Neutrophil (primary cell): ENCODE data around the gene TAF12.

ENCODE experiments used
- H3K27ac ChIP-seq: fragments of 200-600 bp; sonication (generic); 2 replicates; pipeline ENCODE4 v1.5.1; 2016; ENCODE audit warnings: mild to moderate bottlenecking, moderate library complexity
- H3K27me3 ChIP-seq: fragments of 200-600 bp; sonication (generic); 2 replicates; pipeline ENCODE4 v1.6.0; 2016; ENCODE audit warnings: mild to moderate bottlenecking
- H3K36me3 ChIP-seq: fragments of 200-600 bp; sonication (generic); 2 replicates; pipeline ENCODE4 v1.5.1; 2017
- H3K4me1 ChIP-seq, 2 experiments: fragments of 200-600 bp in 1 of 2; sonication (generic) in 1 of 2; 1 replicate in 1 of 2; 2 replicates in 1 of 2; pipeline versions ENCODE4 v1.5.1 to v1.6.1; 2013 to 2016; ENCODE audit warnings: low read depth in 1 of 2, low read length in 1 of 2, mild to moderate bottlenecking in 1 of 2, moderate library complexity in 1 of 2; ENCODE audit not compliant: control insufficient read depth in 1 of 2, insufficient read depth in 1 of 2
- H3K4me3 ChIP-seq, 2 experiments: fragments of 200-600 bp in 1 of 2; sonication (generic) in 1 of 2; 1 replicate in 1 of 2; 2 replicates in 1 of 2; pipeline ENCODE4 v1.5.1; 2013 to 2016; ENCODE audit warnings: low read depth in 1 of 2, low read length in 1 of 2, mild to moderate bottlenecking in 1 of 2, moderate library complexity in 1 of 2
- H3K9me3 ChIP-seq: fragments of 200-600 bp; sonication (generic); 2 replicates; pipeline ENCODE4 v1.5.1; 2016
- TF ChIP-seq, protein P1 (sequence below): fragments of 200-600 bp; sonication (generic); IDR thresholded peaks from 2 replicates; pipeline ENCODE4 v1.5.1; 2016; ENCODE audit warnings: antibody characterized with exemption

The TAF12 gene

DNA sequence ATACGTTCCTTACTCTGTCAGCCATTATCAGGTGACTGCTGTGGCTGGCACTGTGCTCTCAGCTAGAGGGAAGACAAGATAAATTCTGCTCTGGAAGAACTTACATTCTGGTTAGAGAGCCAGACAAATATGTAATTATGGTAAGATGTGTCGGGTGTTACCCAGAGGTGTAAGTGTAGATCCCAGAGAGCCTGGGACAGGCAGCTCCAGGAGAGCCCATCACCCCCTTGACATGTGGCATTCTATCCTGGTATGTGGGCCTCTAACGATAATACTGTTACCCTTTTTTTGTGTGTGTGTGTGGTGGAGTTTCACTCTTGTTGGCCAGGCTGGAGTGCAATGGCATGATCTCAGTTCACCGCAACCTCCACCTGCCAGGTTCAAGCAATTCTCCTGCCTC, 71.0 kb downstream of the TAF12 start:
- H3K9me3 ChIP-seq: no peaks in the 10 kb centered on the region
- no peaks in the 10 kb centered on the region for H3K4me1 ChIP-seq
- no peaks in the 10 kb centered on the region for H3K27me3 ChIP-seq
- H3K27ac ChIP-seq: no peak overlapping the region
- no peak overlapping the region for H3K4me3 ChIP-seq
- H3K36me3 ChIP-seq: peaks cover 87% of the 10 kb centered on the region
- TF ChIP-seq, protein P1, sequence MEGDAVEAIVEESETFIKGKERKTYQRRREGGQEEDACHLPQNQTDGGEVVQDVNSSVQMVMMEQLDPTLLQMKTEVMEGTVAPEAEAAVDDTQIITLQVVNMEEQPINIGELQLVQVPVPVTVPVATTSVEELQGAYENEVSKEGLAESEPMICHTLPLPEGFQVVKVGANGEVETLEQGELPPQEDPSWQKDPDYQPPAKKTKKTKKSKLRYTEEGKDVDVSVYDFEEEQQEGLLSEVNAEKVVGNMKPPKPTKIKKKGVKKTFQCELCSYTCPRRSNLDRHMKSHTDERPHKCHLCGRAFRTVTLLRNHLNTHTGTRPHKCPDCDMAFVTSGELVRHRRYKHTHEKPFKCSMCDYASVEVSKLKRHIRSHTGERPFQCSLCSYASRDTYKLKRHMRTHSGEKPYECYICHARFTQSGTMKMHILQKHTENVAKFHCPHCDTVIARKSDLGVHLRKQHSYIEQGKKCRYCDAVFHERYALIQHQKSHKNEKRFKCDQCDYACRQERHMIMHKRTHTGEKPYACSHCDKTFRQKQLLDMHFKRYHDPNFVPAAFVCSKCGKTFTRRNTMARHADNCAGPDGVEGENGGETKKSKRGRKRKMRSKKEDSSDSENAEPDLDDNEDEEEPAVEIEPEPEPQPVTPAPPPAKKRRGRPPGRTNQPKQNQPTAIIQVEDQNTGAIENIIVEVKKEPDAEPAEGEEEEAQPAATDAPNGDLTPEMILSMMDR: no peak

DNA sequence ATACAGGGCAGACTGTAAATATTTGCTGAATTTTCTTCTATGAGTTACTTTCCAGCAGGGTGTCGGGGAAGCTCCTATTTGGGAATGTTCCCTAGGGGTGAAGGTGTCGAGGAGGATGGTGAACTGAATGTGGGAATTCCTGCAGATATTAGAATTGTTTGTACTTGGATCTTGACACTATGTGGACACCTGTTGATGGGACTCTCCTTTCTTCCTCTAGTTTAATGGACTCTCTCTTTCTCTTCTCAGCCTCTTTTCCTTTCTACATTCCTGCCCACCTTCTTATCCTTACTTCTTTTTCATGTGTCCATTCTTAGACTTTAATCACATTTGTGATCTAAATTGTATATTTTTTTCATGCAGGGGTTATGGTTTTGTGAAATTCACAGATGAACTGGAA, 75.9 kb downstream of the TAF12 start:
- TF ChIP-seq, protein P1: no peak
- no peaks in the 10 kb centered on the region for H3K4me1 ChIP-seq
- H3K27ac ChIP-seq: no peak overlapping the region
- H3K27me3 ChIP-seq: no peaks in the 10 kb centered on the region
- peaks cover 94% of the 10 kb centered on the region for H3K36me3 ChIP-seq
- H3K9me3 ChIP-seq: no peaks in the 10 kb centered on the region
- H3K4me3 ChIP-seq: no peak overlapping the region

DNA sequence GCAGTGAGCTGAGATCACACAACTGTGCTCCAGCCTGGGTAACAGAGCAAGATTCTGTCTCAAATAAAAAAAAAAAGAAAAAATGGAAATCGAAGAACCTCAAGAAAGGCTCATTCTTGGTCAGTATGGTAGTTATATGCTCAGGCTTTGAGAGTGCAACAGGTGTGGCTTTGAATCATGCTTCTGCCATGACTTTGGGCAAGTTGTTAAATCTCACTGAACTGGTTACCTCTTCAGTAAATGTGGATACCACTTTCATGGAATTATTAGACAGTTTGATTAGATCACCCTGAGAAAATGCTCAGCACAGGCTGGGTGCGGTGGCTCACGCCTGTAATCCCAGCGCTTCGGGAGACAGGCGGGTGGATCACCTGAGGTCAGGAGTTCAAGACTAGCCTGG, 77.1 kb downstream of the TAF12 start:
- TF ChIP-seq, protein P1: no peak
- Histone ChIP-seq H3K9me3 (no peaks in the 10 kb centered on the region), H3K4me1 (no peaks in the 10 kb centered on the region), H3K36me3 (peaks cover 94% of the 10 kb centered on the region), H3K27me3 (no peaks in the 10 kb centered on the region), H3K4me3 (no peak overlapping the region), H3K27ac (no peak overlapping the region)

DNA sequence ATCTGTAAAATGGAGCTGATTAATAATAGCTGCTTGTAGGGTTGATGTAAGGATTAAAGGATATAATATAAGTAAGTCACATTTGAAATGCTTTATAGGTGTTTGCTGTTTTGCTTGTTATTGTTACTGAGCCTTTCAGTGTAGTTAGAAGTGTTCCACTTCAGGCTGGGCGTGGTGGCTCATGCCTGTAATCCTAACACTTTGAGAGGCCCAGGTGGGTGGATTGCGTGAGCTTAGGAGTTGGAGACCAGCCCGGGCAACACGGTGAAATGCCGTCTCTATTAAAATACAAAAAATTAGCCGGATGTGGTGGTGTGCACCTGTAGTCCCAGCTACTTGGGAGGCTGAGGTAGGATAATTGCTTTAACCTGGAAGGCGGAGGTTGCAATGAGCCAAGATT, 77.8 kb downstream of the TAF12 start:
- TF ChIP-seq, protein P1: no peak
- H3K27me3 ChIP-seq: no peaks in the 10 kb centered on the region
- no peaks in the 10 kb centered on the region for H3K4me1 ChIP-seq
- H3K36me3 ChIP-seq: peaks cover 95% of the 10 kb centered on the region
- H3K9me3 ChIP-seq: no peaks in the 10 kb centered on the region
- no peak overlapping the region for H3K27ac ChIP-seq
- H3K4me3 ChIP-seq: no peak overlapping the region

DNA sequence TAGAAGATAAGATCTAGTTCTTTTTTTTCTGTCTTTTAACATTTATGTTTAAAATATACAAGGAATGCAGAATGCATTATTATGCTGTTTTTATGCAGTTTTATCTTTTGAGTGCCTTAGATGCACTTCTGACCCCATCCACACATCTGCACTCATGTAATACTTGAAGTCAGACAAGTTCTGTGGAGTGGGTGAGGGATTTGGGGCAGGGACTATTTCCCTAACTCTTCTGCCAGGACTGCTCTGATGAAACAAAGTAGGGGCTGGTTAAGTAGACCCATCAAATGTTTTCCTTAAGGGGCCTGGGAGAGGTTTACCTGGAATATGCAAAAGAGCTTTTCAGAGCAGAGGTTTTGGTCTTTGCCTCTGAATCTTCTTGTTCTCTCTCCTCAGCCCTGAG, 78.6 kb downstream of the TAF12 start:
- Histone ChIP-seq H3K9me3 (no peaks in the 10 kb centered on the region), H3K36me3 (peaks cover 97% of the 10 kb centered on the region), H3K27ac (no peak overlapping the region), H3K4me3 (no peak overlapping the region), H3K27me3 (no peaks in the 10 kb centered on the region), H3K4me1 (no peaks in the 10 kb centered on the region)
- TF ChIP-seq, protein P1: no peak

DNA sequence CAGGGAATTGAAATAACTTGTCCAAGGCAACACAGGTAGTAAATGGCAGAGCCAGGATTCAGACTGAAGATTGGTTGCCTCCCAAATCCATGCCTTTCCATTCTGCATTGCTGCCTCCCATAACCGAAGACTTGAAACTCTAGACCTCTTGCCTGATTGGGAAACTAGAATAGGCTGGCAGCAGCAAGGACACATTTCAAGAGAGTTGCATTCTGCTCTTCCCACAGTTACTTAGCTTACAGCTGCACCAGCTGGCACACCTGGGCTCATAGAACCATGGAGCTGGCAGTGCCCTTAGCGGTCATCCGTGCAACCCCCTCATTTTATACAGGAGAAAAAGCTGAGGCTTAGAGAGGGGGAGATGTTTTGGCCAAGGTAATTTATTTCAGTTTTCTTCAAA, 82.0 kb downstream of the TAF12 start:
- Histone ChIP-seq H3K36me3 (peaks cover 92% of the 10 kb centered on the region), H3K4me3 (no peak overlapping the region), H3K27ac (no peak overlapping the region), H3K4me1 (no peaks in the 10 kb centered on the region), H3K9me3 (no peaks in the 10 kb centered on the region), H3K27me3 (no peaks in the 10 kb centered on the region)
- TF ChIP-seq, protein P1: no peak
